K562 (cell line): ENCODE measurements around the gene IQUB. TPM values are rescaled to one million over a fixed set of nuclear protein-coding genes. Genes with fewer than 3 reads are reported as not detected.

Experiments
- ARNT ChIP-seq, 2 experiments: fragments of 450-650 bp; IDR thresholded peaks; 2 replicates each; pipeline ENCODE4 v1.6.1; 2016; ENCODE audit warnings: mild to moderate bottlenecking in 1 of 2
- BCOR ChIP-seq: fragments of 450-650 bp; IDR thresholded peaks from 2 replicates; pipeline ENCODE4 v1.6.1; 2016
- HMG20B ChIP-seq: fragments of 250-450 bp; sonication (Bioruptor Pico); IDR thresholded peaks from 2 replicates; pipeline ENCODE4 v1.5.0; 2021; ENCODE audit warnings: mild to moderate bottlenecking
- HNRNPLL ChIP-seq: fragments of 200-400 bp; formaldehyde crosslinking; IDR thresholded peaks from 2 replicates; pipeline ENCODE4 v1.6.1; 2017; ENCODE audit warnings: low read length, low read depth, mild to moderate bottlenecking; ENCODE audit not compliant: poor library complexity, severe bottlenecking
- KAT8 ChIP-seq: fragments of 450-650 bp; IDR thresholded peaks from 2 replicates; pipeline ENCODE4 v1.6.1; 2016; ENCODE audit warnings: low read depth, mild to moderate bottlenecking
- LEF1 ChIP-seq: fragments of 450-650 bp; IDR thresholded peaks from 2 replicates; pipeline ENCODE4 v1.6.1; 2016; ENCODE audit warnings: mild to moderate bottlenecking
- MXI1 ChIP-seq: IDR thresholded peaks from 2 replicates; pipeline ENCODE4 v1.6.1; 2011; ENCODE audit warnings: low read depth, mild to moderate bottlenecking, improper control_type of control experiment, low read length
- MYC ChIP-seq, 2 experiments: fragments of 250-450 bp in 1 of 2; sonication (Bioruptor Pico) in 1 of 2; IDR thresholded peaks; 2 replicates each; pipeline versions ENCODE4 v1.5.1 to v1.6.1; 2012 to 2021; ENCODE audit warnings: low read depth in 2 of 2, borderline replicate concordance in 1 of 2, improper control_type of control experiment in 1 of 2, low read length in 1 of 2, mild to moderate bottlenecking in 1 of 2, moderate library complexity in 1 of 2
- POLR2A ChIP-seq: fragments of 450-650 bp; conservative IDR thresholded peaks from 2 replicates; pipeline ENCODE4 v1.6.1; 2016
- SIX5 ChIP-seq, 2 experiments: IDR thresholded peaks; 2 replicates each; pipeline ENCODE4 v1.6.1; 2011; ENCODE audit warnings: low read length in 2 of 2, borderline replicate concordance in 1 of 2, low read depth in 1 of 2, mild to moderate bottlenecking in 1 of 2, moderate library complexity in 1 of 2; ENCODE audit not compliant: insufficient read depth in 1 of 2
- TOE1 ChIP-seq, 2 experiments: fragments of 450-650 bp in 1 of 2; sonication (generic) in 1 of 2; formaldehyde crosslinking in 1 of 2; IDR thresholded peaks; 2 replicates each; pipeline versions ENCODE4 v1.7.1 to v1.8.0; 2016 to 2022; ENCODE audit warnings: borderline replicate concordance in 2 of 2, mild to moderate bottlenecking in 2 of 2, antibody characterized with exemption in 1 of 2, inconsistent platforms in 1 of 2, low read depth in 1 of 2, missing genetic modification reagents in 1 of 2, moderate library complexity in 1 of 2
- ZNF23 ChIP-seq: fragments of 250-450 bp; sonication (Bioruptor Pico); IDR thresholded peaks from 2 replicates; pipeline ENCODE4 v1.4.0; 2020; ENCODE audit warnings: mild to moderate bottlenecking
- ZNF324 ChIP-seq: fragments of 250-450 bp; sonication (Bioruptor Pico); IDR thresholded peaks from 2 replicates; pipeline ENCODE4 v1.4.0; 2020; ENCODE audit warnings: mild to moderate bottlenecking
- ZNF655 ChIP-seq: fragments of 250-450 bp; sonication (Bioruptor Pico); IDR thresholded peaks from 2 replicates; pipeline ENCODE4 v1.5.0; 2021
- polyA plus RNA-seq, 8 experiments: library from polyadenylated mRNA; depleted of rRNA in 4 of 8; stranded (reverse) in 5 of 8; unstranded in 3 of 8; fragments of >200 nt; fragmentation: Nextera tagmentation in 2 of 8; fragmentation: Illumina TruSeq in 1 of 8; extraction: Ambion mirVana in 2 of 8; extraction: Trizol in 1 of 8; gene quantifications; 2 replicates each; pipeline versions ENCODE4 v1.2.1 to v1.2.3, GENCODE V29; 2011 to 2014; ENCODE audit warnings: inconsistent platforms in 1 of 8, missing spikeins in 1 of 8
- total RNA-seq, 7 experiments: library from RNA; depleted of rRNA in 6 of 7; stranded (reverse); fragments of >200 nt in 6 of 7; fragmentation: Illumina TruSeq in 2 of 7; extraction: Trizol in 2 of 7; gene quantifications; 2 replicates each; pipeline versions ENCODE4 v1.2.1 to v1.2.3, GENCODE V29; 2011 to 2021; ENCODE audit warnings: low replicate concordance in 1 of 7
- TF ChIP-seq, protein P1 (sequence below), 2 experiments: IDR thresholded peaks; 2 replicates each; pipeline ENCODE4 v1.6.1; 2012; ENCODE audit warnings: improper control_type of control experiment in 2 of 2, low read depth in 2 of 2, low read length in 2 of 2, borderline replicate concordance in 1 of 2
- TF ChIP-seq, protein P2 (sequence below): fragments of 450-650 bp; IDR thresholded peaks from 2 replicates; pipeline ENCODE4 v1.6.1; 2018; ENCODE audit warnings: mild to moderate bottlenecking, low read depth; ENCODE audit not compliant: partially characterized antibody
- TF ChIP-seq, protein P3 (sequence below): fragments of 250-450 bp; sonication (Bioruptor Pico); IDR thresholded peaks from 2 replicates; pipeline ENCODE4 v1.9.0; 2021; ENCODE audit warnings: mild to moderate bottlenecking, inconsistent platforms

IQUB gene
- total and polyA plus RNA-seq, 9 of the 15 experiments (the other 6 are each of a cell fraction or from before 2014, with no cell fraction given) = 0.62 to 2.6 (median 1.4) TPM

DNA sequence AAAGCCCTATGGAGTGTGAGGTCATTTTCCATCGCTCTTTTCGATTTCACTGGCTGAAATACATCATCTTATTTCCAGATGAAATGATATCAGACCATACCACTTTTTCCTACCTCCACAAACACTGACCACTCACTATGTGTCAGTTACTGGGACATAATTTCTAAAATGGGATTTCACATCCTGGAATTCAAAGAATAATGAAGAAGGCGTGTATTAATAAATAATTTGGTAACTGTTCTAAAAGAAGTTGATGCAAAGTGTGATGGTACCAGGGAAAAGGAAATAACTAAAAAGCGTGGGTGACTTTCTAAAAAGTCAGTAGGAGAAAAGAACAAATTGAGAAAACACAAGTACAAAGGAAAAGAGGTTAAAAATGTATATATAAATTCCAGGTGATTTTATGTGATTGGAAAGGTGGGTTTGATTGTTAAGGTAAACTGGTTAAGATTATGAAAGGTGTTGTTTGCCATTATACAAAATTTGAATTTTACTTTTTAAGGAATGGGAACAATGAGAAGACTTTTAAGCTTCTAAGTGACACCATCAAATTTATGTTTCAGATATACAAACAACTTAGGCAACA, 24.0 kb upstream of the IQUB start (continued):
- no peak for TF ChIP-seq TOE1 (IDR thresholded peaks at IDR 0.05; ENCODE audit: borderline replicate concordance)
- TF ChIP-seq TOE1 (CRISPR knock-in tag; IDR thresholded peaks at IDR 0.05; ENCODE audit: borderline replicate concordance, low read depth) = no peak
- TF ChIP-seq LEF1 = 0 out of 2 replicates have a peak, but pooled peaks have one; percentile 33
- TF ChIP-seq ZNF324 = no peak
- TF ChIP-seq ZNF23 (CRISPR knock-in tag) = no peak
- TF ChIP-seq, protein P1, sequence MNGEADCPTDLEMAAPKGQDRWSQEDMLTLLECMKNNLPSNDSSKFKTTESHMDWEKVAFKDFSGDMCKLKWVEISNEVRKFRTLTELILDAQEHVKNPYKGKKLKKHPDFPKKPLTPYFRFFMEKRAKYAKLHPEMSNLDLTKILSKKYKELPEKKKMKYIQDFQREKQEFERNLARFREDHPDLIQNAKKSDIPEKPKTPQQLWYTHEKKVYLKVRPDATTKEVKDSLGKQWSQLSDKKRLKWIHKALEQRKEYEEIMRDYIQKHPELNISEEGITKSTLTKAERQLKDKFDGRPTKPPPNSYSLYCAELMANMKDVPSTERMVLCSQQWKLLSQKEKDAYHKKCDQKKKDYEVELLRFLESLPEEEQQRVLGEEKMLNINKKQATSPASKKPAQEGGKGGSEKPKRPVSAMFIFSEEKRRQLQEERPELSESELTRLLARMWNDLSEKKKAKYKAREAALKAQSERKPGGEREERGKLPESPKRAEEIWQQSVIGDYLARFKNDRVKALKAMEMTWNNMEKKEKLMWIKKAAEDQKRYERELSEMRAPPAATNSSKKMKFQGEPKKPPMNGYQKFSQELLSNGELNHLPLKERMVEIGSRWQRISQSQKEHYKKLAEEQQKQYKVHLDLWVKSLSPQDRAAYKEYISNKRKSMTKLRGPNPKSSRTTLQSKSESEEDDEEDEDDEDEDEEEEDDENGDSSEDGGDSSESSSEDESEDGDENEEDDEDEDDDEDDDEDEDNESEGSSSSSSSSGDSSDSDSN (IDR thresholded peaks at IDR 0.05; ENCODE audit: borderline replicate concordance in 1 of 2, low read depth in 2 of 2, low read length in 2 of 2) = 0 out of 4 replicates have a peak, but pooled peaks of 1 of the 2 experiments have one; percentile 37
- no peak for TF ChIP-seq SIX5 (IDR thresholded peaks at IDR 0.05; ENCODE audit: borderline replicate concordance in 1 of 2, insufficient read depth in 1 of 2, low read depth in 1 of 2, low read length in 2 of 2)
- TF ChIP-seq BCOR = 0 out of 2 replicates have a peak, but pooled peaks have one; percentile 9
- no peak for TF ChIP-seq HNRNPLL
- TF ChIP-seq, protein P2, sequence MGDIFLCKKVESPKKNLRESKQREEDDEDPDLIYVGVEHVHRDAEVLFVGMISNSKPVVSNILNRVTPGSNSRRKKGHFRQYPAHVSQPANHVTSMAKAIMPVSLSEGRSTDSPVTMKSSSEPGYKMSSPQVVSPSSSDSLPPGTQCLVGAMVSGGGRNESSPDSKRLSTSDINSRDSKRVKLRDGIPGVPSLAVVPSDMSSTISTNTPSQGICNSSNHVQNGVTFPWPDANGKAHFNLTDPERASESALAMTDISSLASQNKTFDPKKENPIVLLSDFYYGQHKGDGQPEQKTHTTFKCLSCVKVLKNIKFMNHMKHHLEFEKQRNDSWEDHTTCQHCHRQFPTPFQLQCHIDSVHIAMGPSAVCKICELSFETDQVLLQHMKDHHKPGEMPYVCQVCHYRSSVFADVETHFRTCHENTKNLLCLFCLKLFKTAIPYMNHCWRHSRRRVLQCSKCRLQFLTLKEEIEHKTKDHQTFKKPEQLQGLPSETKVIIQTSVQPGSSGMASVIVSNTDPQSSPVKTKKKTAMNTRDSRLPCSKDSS = peak; percentile 25
- no peak for TF ChIP-seq POLR2A
- 0 out of 2 replicates have a peak, but pooled peaks have one; percentile 29 for TF ChIP-seq HMG20B
- peak; percentile 55; the same call in 1 of the 2 replicates for TF ChIP-seq KAT8
- no peak for TF ChIP-seq MXI1
- no peak for TF ChIP-seq MYC (IDR thresholded peaks at IDR 0.05; ENCODE audit: low read depth, low read length)
- no peak for TF ChIP-seq MYC (CRISPR knock-in tag; IDR thresholded peaks at IDR 0.05; ENCODE audit: borderline replicate concordance, low read depth)
- TF ChIP-seq ARNT (IDR thresholded peaks at IDR 0.05) = peak in 1 of 2 experiments; percentile 45; a peak in 1 of 4 replicates
- TF ChIP-seq, protein P3, sequence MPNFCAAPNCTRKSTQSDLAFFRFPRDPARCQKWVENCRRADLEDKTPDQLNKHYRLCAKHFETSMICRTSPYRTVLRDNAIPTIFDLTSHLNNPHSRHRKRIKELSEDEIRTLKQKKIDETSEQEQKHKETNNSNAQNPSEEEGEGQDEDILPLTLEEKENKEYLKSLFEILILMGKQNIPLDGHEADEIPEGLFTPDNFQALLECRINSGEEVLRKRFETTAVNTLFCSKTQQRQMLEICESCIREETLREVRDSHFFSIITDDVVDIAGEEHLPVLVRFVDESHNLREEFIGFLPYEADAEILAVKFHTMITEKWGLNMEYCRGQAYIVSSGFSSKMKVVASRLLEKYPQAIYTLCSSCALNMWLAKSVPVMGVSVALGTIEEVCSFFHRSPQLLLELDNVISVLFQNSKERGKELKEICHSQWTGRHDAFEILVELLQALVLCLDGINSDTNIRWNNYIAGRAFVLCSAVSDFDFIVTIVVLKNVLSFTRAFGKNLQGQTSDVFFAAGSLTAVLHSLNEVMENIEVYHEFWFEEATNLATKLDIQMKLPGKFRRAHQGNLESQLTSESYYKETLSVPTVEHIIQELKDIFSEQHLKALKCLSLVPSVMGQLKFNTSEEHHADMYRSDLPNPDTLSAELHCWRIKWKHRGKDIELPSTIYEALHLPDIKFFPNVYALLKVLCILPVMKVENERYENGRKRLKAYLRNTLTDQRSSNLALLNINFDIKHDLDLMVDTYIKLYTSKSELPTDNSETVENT (CRISPR knock-in tag) = no peak
- no peak for TF ChIP-seq ZNF655 (CRISPR knock-in tag)
